Astrocyte (in vitro differentiated cells and primary cell): Measurements from ENCODE around the gene SERPINB6. TPM values are rescaled to one million over a fixed set of nuclear protein-coding genes. Genes with fewer than 3 reads are reported as not detected.

Source experiments
- DNase-seq: peaks from one replicate; pipeline ENCODE4 v3.0.0-alpha.2; 2010; ENCODE audit warnings: low read depth
- FAIRE-seq: peaks from 2 replicates; lab custom pipeline; 2011; peaks lifted over from hg19 to GRCh38; lab: Jason Lieb, UNC
- H2AFZ ChIP-seq: 2 replicates; pipeline ENCODE4 v1.6.0; 2012; ENCODE audit warnings: low read depth, low read length, inconsistent platforms
- H3K27ac ChIP-seq: 2 replicates; pipeline ENCODE4 v1.5.1; 2011; ENCODE audit warnings: low read depth, low read length, inconsistent platforms
- H3K27me3 ChIP-seq: 2 replicates; pipeline ENCODE4 v1.6.0; 2011; ENCODE audit warnings: low read length, inconsistent platforms; ENCODE audit not compliant: insufficient read depth
- H3K36me3 ChIP-seq: 2 replicates; pipeline ENCODE4 v1.5.1; 2011; ENCODE audit warnings: low read length, inconsistent platforms; ENCODE audit not compliant: insufficient read depth
- H3K4me1 ChIP-seq: 2 replicates; pipeline ENCODE4 v1.5.1; 2011; ENCODE audit warnings: low read length, inconsistent platforms; ENCODE audit not compliant: insufficient read depth
- H3K4me2 ChIP-seq: 2 replicates; pipeline ENCODE4 v1.6.0; 2012; ENCODE audit warnings: low read length, inconsistent platforms
- H3K4me3 ChIP-seq: 2 replicates; pipeline ENCODE4 v1.5.1; 2011; ENCODE audit warnings: low read depth, mild to moderate bottlenecking, low read length, inconsistent platforms; ENCODE audit not compliant: insufficient read depth
- H3K79me2 ChIP-seq: 2 replicates; pipeline ENCODE4 v1.6.0; 2012; ENCODE audit warnings: mild to moderate bottlenecking, low read length, inconsistent platforms; ENCODE audit not compliant: insufficient read depth
- H3K9ac ChIP-seq: 2 replicates; pipeline ENCODE4 v1.6.0; 2012; ENCODE audit warnings: mild to moderate bottlenecking, low read length, inconsistent platforms
- H3K9me3 ChIP-seq: 2 replicates; pipeline ENCODE4 v1.5.1; 2012; ENCODE audit warnings: low read depth, mild to moderate bottlenecking, low read length, inconsistent platforms; ENCODE audit not compliant: insufficient read depth
- H4K20me1 ChIP-seq: 2 replicates; pipeline ENCODE4 v1.6.0; 2012; ENCODE audit warnings: low read length, inconsistent platforms; ENCODE audit not compliant: insufficient read depth
- H3K27ac Mint-ChIP-seq: one replicate; pipeline ENCODE4 v1.8.0; 2021; ENCODE audit warnings: mild to moderate bottlenecking, mixed read lengths; ENCODE audit not compliant: unreplicated experiment
- H3K27me3 Mint-ChIP-seq: one replicate; pipeline ENCODE4 v1.8.0; 2021; ENCODE audit warnings: low read depth, mixed read lengths; ENCODE audit not compliant: unreplicated experiment
- H3K36me3 Mint-ChIP-seq: one replicate; pipeline ENCODE4 v1.8.0; 2021; ENCODE audit warnings: low read depth, mixed read lengths; ENCODE audit not compliant: unreplicated experiment
- H3K4me1 Mint-ChIP-seq: one replicate; pipeline ENCODE4 v1.8.0; 2021; ENCODE audit warnings: low read depth, mixed read lengths; ENCODE audit not compliant: unreplicated experiment
- H3K4me3 Mint-ChIP-seq: one replicate; pipeline ENCODE4 v1.8.0; 2021; ENCODE audit warnings: mild to moderate bottlenecking, moderate library complexity, mixed read lengths; ENCODE audit not compliant: unreplicated experiment
- H3K9me3 Mint-ChIP-seq: one replicate; pipeline ENCODE4 v1.8.0; 2021; ENCODE audit warnings: mild to moderate bottlenecking, mixed read lengths; ENCODE audit not compliant: unreplicated experiment
- CTCF ChIP-seq: IDR thresholded peaks from 2 replicates; pipeline ENCODE4 v1.5.1; 2011; ENCODE audit warnings: low read depth, mild to moderate bottlenecking, inconsistent platforms, low read length, moderate library complexity; ENCODE audit not compliant: insufficient read depth
- EZH2 ChIP-seq: IDR thresholded peaks from 2 replicates; pipeline ENCODE4 v1.6.1; 2012; ENCODE audit warnings: mild to moderate bottlenecking, low read length, inconsistent platforms; ENCODE audit not compliant: insufficient read depth
- total RNA-seq: library from RNA; stranded (reverse); gene quantifications from 2 replicates; pipeline ENCODE4 v1.2.1, GENCODE V29; 2021

The SERPINB6 gene
- total RNA-seq, 1 donor from 2014 or later: 68.4 TPM

GRCh38 chr6:2952557-2953095 is 18.7 kb downstream of the SERPINB6 start:
- peaks cover 36% of the 10 kb centered on the region for H3K36me3 Mint-ChIP-seq
- Histone ChIP-seq H3K27ac (peak overlapping the region; percentile 19), H3K4me2 (peak overlapping the region; percentile 43), H2AFZ (peak overlapping the region; percentile 80), H3K79me2 (peaks cover 9% of the 10 kb centered on the region), H3K27me3 (no peaks in the 10 kb centered on the region), H3K4me1 (peaks cover 10% of the 10 kb centered on the region), H3K36me3 (peaks cover 7% of the 10 kb centered on the region), H3K9me3 (no peaks in the 10 kb centered on the region), H3K9ac (peak overlapping the region; percentile 17), H3K4me3 (no peak overlapping the region), H4K20me1 (no peaks in the 10 kb centered on the region)
- H3K9me3 Mint-ChIP-seq: no peaks in the 10 kb centered on the region
- DNase-seq: peak; percentile 74
- H3K4me3 Mint-ChIP-seq: no peak overlapping the region
- H3K27ac Mint-ChIP-seq: no peak overlapping the region
- peak; percentile 97 for TF ChIP-seq CTCF
- no peak for TF ChIP-seq EZH2
- H3K27me3 Mint-ChIP-seq: peaks cover 3% of the 10 kb centered on the region
- FAIRE-seq: peak; percentile 34
- H3K4me1 Mint-ChIP-seq: no peaks in the 10 kb centered on the region

GRCh38 chr6:2951728-2952127 is 19.6 kb downstream of the SERPINB6 start:
- Histone ChIP-seq H4K20me1 (no peaks in the 10 kb centered on the region), H3K4me3 (no peak overlapping the region), H2AFZ (no peak overlapping the region), H3K4me2 (no peak overlapping the region), H3K27me3 (no peaks in the 10 kb centered on the region), H3K36me3 (peaks cover 7% of the 10 kb centered on the region), H3K9ac (no peak overlapping the region), H3K79me2 (peaks cover 3% of the 10 kb centered on the region), H3K27ac (no peak overlapping the region), H3K9me3 (no peaks in the 10 kb centered on the region), H3K4me1 (peaks cover 10% of the 10 kb centered on the region)
- H3K27me3 Mint-ChIP-seq: peaks cover 3% of the 10 kb centered on the region
- FAIRE-seq (no peak), DNase-seq (no peak)
- H3K36me3 Mint-ChIP-seq: peaks cover 34% of the 10 kb centered on the region
- no peak overlapping the region for H3K27ac Mint-ChIP-seq
- H3K9me3 Mint-ChIP-seq: no peaks in the 10 kb centered on the region
- TF ChIP-seq CTCF: no peak
- TF ChIP-seq EZH2: no peak
- H3K4me1 Mint-ChIP-seq: no peaks in the 10 kb centered on the region
- no peak overlapping the region for H3K4me3 Mint-ChIP-seq

GRCh38 chr6:2950713-2951112 is 20.7 kb downstream of the SERPINB6 start:
- Histone ChIP-seq H3K79me2 (no peaks in the 10 kb centered on the region), H3K27ac (no peak overlapping the region), H3K9ac (no peak overlapping the region), H3K36me3 (peaks cover 7% of the 10 kb centered on the region), H3K27me3 (no peaks in the 10 kb centered on the region), H2AFZ (no peak overlapping the region), H3K9me3 (no peaks in the 10 kb centered on the region), H3K4me3 (no peak overlapping the region), H3K4me2 (no peak overlapping the region), H3K4me1 (peaks cover 10% of the 10 kb centered on the region), H4K20me1 (no peaks in the 10 kb centered on the region)
- TF ChIP-seq CTCF (no peak), EZH2 (no peak)
- Mint-ChIP-seq H3K36me3 (peaks cover 34% of the 10 kb centered on the region), H3K9me3 (no peaks in the 10 kb centered on the region), H3K27me3 (peaks cover 3% of the 10 kb centered on the region), H3K27ac (no peak overlapping the region), H3K4me3 (no peak overlapping the region), H3K4me1 (no peaks in the 10 kb centered on the region)
- FAIRE-seq (no peak), DNase-seq (no peak)
